GM04504 (cell line): ENCODE data around the gene FATE1.
"Not testable (repeated sequence)": the region's sequence is repeated elsewhere in the genome, so short reads cannot be mapped to it uniquely, and the experiment has no call there.

Experiments
- DNase-seq: peaks from one replicate; pipeline ENCODE4 v3.0.0-alpha.2; 2012; ENCODE audit warnings: low read depth

Gene FATE1, protein sequence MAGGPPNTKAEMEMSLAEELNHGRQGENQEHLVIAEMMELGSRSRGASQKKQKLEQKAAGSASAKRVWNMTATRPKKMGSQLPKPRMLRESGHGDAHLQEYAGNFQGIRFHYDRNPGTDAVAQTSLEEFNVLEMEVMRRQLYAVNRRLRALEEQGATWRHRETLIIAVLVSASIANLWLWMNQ

DNA sequence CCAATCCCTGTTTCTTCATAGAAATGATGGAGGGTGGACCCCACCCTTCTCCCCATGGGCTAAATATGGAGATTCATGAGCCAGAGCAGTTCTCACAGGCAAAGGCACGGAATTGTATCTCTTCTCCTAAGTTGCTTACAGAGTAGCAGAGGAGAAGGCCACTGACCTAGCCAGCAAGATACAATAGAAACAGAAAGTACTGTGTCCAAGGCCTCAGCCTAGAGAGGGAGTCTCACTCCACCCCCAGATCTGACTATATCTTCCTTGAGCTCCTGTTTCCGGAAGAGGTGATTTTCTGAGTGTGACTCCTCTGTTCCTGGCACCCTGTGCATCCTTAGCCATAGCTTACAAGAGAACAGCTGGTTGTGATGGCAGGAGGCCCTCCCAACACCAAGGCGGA is at the start of gene FATE1:
FATE1 (plus strand) TSS at position 284 of the 400 bp plus-strand sequence; CDS start at position 369, 85 bp downstream.
- DNase-seq: no peak

DNA sequence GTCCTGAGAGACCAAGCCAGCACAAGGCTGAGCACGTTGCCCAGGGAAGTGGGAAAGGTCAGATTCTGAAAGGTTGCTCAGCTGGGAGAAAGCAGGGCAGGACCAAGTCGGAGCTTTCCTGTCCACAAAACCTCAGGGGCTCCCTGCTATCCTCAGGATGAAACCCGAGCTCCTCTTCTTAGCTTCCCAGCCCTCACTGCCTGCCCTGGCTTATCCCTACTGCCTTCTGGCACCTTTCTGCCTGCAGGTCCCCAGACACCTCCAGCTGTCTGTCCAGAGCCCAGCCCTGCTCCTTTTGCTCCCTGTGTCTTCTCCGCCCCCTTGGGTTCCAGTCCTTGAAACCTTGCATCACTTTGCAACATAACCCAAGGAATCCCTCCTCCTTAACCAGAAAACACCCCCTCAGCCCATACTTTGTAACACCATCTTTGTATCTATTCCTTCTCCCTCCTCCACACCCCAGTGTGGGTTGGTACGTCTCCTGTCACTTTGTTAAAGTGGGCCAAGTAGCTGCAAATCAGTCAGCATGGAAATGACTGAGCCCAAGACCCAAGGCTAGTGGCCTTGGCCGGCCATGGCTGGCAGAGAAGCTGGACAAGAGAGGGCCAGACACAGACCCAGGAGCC is 40.6 kb upstream of the FATE1 start:
- no peak for DNase-seq

DNA sequence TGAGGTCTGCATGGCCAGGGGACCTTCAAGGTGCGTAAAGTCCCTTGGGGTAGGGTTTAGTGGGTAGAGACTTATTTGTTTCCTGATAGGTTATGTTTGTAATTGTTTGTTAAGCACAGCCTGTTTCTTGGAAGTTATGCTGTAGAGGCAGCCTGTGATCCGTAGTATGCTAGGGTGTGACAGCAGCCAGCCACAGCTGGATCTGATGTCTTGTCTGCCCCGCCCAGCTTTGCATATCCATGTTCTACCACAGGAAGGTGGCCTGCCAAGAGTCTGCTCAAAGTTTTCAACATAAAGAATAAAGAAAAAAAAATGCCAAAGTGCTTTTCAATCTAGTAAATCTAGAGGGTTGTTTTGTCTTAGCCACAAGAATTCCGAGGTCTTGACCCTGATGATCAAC is 39.6 kb upstream of the FATE1 start:
- DNase-seq: no peak

DNA sequence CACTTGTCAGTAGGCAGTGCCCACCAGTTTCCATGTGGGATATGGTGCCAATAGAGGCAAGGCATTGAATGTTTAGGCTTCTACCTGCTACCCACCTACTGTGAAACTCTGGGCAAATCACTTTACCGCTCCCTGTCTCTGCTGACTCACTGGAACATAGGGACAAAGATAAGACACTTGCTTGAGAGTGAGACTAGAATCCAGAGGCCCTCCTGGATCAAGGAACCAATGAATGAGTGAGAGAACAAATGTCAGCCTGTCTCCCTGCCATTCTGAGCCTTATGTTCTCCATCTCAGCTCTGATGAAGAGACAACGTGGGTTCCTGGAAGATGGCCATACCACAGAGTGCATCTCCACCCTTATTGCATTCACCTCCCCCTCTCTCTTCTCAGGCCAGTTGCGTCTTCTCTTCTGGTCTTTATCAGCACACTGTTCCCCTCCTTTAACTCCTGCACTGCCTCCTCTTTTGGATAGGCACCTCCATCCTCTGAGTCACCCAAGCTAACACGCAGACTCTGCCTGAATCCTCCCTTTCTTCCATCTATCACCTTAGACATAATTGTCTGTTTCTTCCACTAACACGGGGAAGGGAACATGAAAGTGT is 35.9 kb upstream of the FATE1 start:
- no peak for DNase-seq

DNA sequence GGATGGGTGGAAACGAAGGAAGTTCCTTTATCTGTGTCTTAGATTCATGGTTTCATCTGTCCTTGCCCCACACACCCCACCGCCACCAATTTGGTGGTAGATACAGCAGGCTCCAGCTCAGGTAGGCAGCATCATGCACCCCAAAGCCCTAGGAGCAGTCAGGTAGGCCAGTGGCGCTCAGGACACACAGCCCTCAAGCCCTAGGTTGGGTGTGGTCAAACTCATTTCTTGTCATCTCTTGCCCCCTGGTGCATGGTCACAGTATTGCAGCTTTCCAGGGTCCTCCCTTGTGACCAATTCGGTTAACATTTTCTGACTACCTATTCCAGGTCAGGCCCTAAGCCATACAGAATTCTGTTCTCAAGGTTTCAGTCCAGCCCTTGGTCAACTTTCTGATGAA is 35.0 kb upstream of the FATE1 start:
- no peak for DNase-seq

DNA sequence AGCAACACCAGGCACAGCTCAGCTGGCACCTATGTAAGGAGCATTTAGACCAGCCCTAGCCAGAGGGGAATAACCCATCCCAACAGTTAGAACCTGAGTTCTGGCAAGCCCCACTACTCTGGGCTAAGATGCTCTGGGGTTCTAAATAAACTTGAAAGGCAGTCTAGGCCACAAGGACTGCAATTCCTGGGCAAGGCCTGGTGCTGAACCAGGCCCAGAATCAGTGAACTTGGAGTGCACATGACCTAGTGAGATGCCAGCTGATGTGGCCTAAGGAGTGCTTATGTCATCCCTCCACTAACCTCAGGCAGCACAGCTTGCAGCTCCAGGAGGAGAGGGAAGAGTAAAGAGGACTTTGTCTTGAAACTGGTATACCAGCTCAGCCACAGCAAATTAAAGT is 28.2 kb upstream of the FATE1 start:
- DNase-seq: no peak

DNA sequence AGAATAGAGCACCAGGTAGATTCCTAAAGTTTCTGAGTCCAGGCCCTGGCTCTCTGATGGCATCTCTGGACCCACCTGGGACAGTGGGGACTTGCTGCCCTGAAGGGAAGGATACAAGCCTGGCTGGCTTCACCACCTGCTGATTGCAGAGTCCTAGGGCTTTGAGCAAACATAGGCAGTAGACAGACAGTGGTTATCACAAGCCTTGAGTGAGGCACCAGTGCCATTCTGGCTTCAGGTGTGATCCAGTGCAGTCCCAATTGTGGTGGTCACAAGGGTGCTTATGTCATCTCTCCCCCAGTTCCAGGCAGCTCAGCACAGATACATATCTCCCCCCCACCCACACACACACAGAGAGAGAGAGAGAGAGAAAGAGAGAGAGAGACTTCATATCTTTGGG is 27.1 kb upstream of the FATE1 start:
- no peak for DNase-seq

DNA sequence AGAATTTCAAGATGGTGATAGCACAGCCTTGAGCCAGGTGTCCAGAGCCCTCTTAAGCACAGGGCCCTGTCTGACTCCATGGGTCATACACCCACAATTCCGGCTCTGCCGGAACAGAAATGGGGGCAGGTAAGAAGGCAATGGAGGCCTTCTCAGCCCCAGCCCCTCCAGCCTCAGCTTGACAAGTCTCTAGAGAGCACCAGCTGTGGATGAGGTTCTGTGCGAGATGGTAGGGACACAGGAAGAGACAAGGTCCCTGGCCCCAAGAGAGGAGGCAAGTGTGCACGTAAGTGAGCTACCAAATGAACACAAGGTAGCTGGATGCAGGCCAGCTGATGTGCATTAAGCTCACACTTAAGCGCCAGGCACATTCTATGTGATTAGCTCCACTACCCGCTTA is 23.0 kb upstream of the FATE1 start:
- DNase-seq: no peak

DNA sequence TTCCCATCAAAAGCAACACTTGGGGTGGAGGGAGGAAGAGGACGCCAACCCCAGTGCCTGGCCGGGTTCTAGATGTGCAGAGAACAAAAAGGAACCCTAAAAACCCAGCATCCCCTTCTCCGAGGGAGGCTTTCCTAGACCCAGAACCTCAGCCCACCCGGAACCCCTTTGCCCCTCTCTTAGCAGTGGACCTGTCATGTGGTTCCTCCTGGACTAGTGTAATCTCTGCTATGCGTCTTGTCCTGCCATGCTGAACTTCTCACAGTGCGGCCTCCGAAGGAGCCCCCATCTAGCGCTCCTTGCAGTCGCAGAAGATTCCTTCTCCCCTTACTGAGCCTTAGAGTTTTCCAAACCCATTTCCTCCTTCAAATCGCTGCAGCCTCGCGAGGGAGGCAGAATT is 21.7 kb upstream of the FATE1 start:
- DNase-seq: no peak

DNA sequence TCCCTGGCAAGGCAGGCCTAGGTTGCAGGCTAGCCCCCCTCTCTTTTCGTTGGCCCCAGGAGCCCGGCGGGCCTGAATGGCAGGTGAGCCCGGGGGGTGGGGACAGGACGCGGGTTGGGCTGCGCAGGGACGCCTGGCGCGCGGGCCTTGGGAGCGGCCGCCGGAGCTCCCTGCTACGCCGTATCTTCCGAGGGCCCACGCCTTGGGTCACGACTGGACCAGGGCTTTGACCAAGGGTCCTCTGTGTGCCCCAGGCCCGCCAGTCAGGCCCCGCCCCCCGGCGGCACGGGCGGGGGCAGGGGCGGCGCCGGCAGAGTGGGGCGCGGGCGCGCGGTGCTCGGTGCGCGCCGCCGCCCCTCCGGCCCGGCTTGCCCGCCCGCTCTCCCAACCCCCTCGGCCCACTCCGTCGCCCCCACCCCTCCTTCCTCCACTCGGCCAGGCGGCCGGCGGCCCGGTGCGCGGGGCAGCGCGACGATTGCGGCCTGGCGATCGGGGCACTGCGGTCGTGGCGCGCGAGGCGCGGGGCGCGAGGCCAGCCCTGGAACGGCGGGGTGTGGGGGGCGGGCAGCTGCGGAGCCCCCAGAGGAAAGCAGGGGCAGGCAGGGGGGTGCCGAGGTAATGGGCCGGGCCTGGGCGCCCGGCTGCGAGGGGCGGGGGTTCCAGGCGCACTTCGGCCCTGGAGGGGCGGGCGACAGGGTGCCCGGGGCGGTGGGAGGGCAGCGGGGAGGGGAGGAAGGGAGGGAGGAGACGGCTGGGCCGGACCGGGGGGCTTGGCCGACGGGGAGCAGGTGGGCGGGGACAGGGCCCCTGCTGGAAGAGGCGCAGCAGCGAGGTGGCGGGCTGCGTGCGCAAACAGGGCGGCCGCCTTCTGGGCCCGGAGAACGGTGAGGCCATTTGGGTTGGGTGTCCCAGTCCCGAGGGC is 20.9 kb upstream of the FATE1 start, which contains the start of gene PRRG3:
PRRG3 (plus strand) TSS at position 798 of the 922 bp plus-strand sequence. CDS start 3,357 bp downstream, outside the sequence.
- DNase-seq: no peak

DNA sequence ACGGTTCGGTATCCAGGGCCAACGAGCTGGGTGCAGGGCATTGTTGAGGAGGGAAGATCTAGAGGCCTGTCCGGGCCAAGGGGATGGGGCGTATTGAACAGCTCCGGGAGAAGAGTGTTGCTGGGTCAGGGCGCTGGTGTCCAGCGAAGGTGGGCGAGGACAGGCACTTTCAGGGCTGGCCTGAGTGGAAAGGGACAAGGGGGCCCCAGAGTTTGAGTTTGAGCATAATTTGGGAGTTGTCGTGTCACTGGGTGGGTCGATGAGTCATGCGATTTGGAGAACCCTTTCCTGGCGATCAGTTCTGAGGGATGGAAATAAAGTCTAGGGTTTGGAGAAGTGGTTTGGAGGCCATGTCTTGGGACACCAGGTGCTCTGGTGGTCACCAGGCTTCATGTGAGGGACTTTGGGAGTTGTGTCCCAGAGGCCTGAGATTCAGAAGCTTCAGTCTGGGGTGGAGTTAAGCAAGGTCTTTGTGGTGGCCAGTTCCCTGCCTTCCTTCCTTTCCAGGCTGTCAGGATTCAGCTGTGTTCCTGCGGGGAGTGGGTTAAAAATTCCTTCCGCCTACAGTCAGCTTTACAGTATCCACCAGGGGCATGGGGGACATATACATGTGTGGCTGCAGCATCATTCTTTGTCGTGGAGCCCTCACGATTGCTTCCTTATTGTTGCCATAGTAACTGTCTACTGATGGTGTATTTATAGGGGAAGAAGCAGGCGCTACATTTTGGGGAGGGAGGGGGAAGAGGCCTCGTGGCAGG is 20.1 kb upstream of the FATE1 start:
- DNase-seq: no peak

DNA sequence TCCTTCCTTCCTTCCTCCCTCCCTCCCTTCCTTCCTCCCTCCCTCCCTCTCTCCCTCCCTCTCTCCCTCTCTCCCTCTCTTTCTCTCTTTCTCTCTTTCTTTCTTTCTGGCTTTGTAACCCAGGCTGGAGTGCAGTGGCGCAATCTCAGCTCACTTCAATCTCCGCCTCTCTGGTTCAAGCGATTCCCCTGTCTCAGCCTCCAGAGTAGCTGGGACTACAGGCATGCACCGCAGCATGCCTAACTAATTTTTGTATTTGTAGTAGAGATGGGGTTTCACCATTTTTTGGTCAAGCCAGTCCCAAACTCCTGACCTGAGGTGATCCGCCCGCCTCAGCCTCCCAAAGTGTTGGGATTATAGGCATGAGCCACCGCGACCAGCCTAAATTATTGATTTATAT is 18.8 kb upstream of the FATE1 start:
- DNase-seq: not testable (repeated sequence)

DNA sequence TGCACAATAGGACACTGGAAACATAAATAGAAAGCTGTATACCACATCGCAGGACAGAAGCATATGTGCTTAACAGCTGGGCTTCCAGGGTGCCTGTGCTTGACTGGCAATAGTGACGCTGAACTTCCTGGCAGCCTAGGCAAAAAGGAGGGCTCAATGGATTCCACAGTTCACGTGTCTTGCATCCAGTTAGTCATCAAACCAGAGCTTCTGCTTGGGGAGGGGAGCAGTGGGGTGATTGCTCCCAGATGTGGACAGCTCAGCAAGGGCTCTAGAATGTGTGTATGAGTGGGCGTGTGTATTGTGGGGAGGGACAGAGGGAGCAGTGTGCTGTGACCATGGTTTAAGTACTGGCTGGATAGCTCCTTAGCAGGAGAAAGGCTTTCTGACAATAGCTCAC is 18.3 kb upstream of the FATE1 start:
- DNase-seq: peak; percentile 85

DNA sequence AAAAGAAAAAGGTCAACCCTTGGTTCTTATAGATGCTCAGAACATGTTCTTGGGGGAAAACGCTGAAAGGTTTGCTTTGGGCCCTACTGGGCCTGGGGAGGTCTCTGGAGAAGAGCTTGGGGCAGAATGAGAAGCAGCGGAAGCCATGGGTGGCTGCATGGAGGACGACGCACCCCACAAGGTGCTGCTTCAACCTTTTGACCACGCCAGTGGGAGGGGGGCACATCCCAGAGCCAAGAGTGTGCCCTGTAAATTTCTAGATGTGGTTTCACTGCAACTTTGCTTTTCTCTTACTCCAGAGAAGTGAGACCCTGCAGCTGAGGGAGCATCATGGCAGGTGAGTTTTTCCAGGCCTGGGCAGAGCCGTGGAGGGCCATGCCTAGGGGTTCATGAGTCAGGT is 17.4 kb upstream of the FATE1 start:
- no peak for DNase-seq

DNA sequence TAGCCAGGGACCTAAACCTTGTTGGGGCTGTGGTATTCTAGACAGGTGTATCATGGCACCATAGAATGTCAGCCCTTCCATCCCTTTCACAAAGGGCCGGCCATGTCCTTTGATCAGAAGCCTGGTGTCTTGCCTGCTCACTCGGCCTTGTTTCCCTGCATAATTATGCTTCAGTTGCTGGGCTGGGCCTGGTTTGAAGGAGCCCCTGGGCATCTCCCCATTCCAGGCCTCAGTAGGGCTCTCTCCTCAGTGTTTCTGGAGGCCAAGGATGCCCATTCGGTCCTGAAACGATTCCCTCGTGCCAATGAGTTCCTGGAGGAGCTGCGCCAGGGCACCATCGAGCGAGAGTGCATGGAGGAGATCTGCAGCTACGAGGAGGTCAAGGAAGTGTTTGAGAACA is 16.1 kb upstream of the FATE1 start:
- no peak for DNase-seq

DNA sequence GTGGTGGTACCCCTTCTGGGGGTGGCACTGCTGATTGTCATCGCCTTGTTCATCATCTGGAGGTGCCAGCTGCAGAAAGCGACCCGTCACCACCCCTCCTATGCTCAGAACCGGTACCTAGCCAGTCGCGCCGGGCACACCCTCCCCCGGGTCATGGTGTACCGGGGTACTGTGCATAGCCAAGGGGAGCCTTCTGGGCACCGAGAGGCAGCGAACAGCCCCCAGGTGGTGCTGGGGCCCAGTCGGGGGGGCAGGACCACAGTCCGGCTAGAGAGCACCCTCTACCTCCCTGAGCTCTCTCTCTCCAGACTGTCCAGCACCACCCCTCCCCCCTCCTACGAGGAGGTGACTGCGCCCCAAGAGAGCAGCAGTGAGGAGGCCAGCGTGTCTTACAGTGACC is 15.3 kb upstream of the FATE1 start:
- DNase-seq: no peak

DNA sequence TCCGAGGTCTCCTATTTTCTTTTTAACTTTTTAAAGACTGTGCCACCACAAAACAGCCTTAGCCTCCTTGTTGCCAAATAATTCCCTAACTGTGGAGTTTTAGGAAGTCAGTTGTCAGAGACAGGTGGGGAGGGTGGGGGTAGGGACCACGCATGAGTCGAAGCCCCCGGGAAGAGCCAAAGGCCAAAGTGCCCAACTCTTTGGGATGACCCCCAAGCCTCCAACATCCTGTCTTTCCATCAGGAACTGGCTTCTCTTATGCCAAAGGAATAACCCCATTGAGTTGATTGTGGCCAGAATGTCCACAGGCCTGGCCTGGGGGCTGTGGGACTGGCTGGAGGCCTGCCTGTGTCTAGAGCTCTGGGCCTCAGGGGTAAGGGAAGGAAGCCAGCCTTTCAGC is 14.8 kb upstream of the FATE1 start:
- DNase-seq: no peak

DNA sequence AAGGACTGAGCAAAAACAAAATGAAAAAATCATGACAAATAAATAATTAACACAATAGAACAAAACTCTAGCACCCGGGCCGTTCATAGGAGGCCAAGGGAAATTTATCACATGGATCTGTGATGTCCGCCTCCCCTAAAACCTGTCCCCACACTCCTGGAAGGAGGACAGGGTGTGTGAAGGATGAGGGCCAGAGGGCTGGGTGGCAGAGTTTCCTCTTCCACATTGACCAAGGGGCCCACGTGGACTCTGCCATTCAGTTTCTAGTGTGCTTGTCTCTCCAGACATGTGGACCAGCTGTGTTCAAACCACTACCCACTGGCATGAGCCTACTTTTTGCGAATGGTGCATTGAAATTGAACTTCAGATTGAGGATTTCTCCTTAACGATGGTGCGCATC is 14.3 kb upstream of the FATE1 start:
- DNase-seq: no peak

DNA sequence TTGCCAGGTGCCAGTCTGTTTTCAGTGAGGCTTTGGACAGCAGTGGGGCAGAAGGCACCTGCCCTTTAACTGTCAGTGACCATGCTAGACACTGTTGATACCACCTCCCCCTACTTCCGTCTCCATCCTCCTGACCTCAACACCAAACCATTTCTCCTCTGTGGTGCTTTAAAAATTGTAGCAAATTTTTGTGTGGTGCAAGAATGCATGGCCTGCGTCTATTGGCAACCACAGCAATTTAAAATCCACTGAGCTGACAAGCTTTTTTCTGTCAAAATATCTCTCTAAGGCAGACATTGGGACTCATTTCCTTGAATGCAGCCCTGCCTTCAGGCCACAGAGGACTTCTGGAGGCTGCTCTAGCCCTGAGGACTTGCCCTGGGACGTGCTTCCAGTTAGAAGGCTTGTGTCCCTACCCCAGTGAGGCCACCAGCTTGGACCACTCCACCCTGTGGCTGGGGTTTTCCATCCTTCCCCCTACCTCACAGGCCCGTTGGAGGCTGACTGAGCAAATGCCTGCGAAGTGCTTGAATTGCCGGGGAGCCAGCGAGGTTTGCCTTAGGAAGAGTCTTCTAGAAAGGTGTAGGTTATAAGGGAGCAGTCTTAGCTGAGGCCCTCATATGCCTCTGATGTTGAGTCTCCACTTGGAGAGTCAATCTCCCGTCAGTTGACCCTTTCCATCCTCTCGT is 13.7 kb upstream of the FATE1 start:
- no peak for DNase-seq

DNA sequence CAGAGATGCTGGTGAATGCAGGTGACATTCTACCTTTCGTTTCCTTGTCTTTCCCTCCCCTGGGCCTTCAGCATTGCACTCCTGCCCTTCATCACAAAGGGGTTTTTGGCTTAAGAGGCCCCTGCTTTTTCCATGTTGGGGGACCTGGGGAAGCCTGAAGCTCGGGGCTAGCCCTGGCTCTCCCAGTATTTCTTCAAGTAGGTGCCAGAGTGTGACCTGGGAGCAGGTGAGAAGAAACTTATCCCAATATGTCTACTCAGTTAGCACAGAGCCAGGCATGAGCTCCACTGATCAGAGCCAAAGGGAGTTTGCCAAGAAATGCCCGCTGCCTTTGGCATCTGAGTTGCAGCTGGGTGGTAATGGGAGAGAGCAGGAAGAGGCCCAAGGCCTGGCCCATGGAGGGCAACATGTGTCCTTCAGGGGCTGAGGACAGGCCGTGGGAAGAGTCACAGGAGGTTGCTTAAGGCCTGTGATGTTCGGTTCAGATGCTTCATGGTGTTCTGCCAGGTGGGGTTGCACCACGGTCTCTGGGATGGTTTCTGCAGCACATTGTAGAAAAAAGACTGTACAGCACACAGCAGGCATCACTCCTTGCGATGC is 13.0 kb upstream of the FATE1 start:
- no peak for DNase-seq

DNA sequence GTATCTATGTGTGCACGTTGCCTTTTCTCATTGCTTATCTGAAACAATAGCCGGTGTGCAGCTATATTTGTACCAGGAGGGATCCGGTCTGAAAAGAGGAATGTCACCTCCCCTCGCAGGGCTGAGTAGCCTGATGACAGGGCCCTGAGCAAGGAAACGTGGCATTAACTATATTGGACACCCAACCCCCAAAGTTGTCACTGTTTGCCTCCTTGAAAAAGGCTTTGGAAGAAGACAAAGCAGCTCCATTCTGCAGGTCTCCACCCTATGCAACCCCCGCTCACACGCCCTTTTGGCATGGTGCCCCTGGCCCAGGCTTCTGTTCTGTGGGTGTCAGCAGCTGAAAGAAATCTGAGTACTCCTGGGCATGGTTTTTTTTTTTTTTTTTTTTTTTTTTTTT is 12.3 kb upstream of the FATE1 start:
- DNase-seq: no peak
